Renal cortical epithelial cell (primary cell): ENCODE results near the gene OGFOD2. TPM values are rescaled to one million over a fixed set of nuclear protein-coding genes. Genes with fewer than 3 reads are reported as not detected.
A peak's percentile ranks its signal among the peaks of the same experiment; 100 is the strongest.
"Not testable (repeated sequence)": the region's sequence is repeated elsewhere in the genome, so short reads cannot be mapped to it uniquely, and the experiment has no call there.

ENCODE experiments used
- DNase-seq: peaks from one replicate; pipeline ENCODE4 v3.0.0-alpha.2; 2011; ENCODE audit warnings: low read depth
- total RNA-seq: library from RNA; depleted of rRNA; stranded (reverse); fragments of >200 nt; gene quantifications from 2 replicates; pipeline ENCODE4 v1.2.3, GENCODE V29; 2014

OGFOD2 gene
- 9.9 and 12.7 TPM in 2 replicates for total RNA-seq

- DNase-seq = peak; percentile 72
Measured at GRCh38 chr12:122974892-122975789, at the start of gene OGFOD2. TSS of gene OGFOD2 (plus strand) at chr12:122975244. CDS start at chr12:122975252, 8 bp downstream.

- DNase-seq = no peak
Measured at GRCh38 chr12:122927756-122928403, 47.2 kb upstream of the OGFOD2 start.

GRCh38 chr12:122928404-122929147 lies 46.5 kb upstream of the OGFOD2 start:
- no peak for DNase-seq

- no peak for DNase-seq
Measured at GRCh38 chr12:122929148-122929538, 45.9 kb upstream of the OGFOD2 start.

GRCh38 chr12:122929812-122930211 lies 45.2 kb upstream of the OGFOD2 start:
- DNase-seq = no peak

GRCh38 chr12:122932207-122932606 lies 42.8 kb upstream of the OGFOD2 start:
- DNase-seq = no peak

- no peak for DNase-seq
Measured at GRCh38 chr12:122934722-122935121, 40.3 kb upstream of the OGFOD2 start.

- DNase-seq = no peak
Measured at GRCh38 chr12:122935318-122935717, 39.7 kb upstream of the OGFOD2 start.

- peak; percentile 51 for DNase-seq
Measured at GRCh38 chr12:122937622-122938091, 37.4 kb upstream of the OGFOD2 start.

GRCh38 chr12:122939125-122939524 lies 35.9 kb upstream of the OGFOD2 start:
- no peak for DNase-seq

- not testable (repeated sequence) for DNase-seq
Measured at GRCh38 chr12:122941351-122941750, 33.7 kb upstream of the OGFOD2 start.

GRCh38 chr12:122942637-122943036 lies 32.4 kb upstream of the OGFOD2 start:
- peak; percentile 41 for DNase-seq

- DNase-seq = no peak
Measured at GRCh38 chr12:122943196-122943595, 31.8 kb upstream of the OGFOD2 start.

GRCh38 chr12:122944605-122945592 lies 30.1 kb upstream of the OGFOD2 start:
- peak; percentile 83 for DNase-seq

GRCh38 chr12:122946690-122947341 lies 28.2 kb upstream of the OGFOD2 start:
- DNase-seq = peak; percentile 99

- no peak for DNase-seq
Measured at GRCh38 chr12:122947352-122947792, 27.7 kb upstream of the OGFOD2 start.

- DNase-seq = no peak
Measured at GRCh38 chr12:122948605-122949004, 26.4 kb upstream of the OGFOD2 start.

GRCh38 chr12:122949405-122949804 lies 25.6 kb upstream of the OGFOD2 start:
- no peak for DNase-seq

- no peak for DNase-seq
Measured at GRCh38 chr12:122949816-122950675, 25.0 kb upstream of the OGFOD2 start.
